H1 (cell line): ENCODE results near the gene EIF2S1. TPM values are rescaled to one million over a fixed set of nuclear protein-coding genes. Genes with fewer than 3 reads are reported as not detected.

ENCODE experiments used
- CTCF ChIA-PET: fragments of 300-600 bp; sonication (Branson Sonifier 250); formaldehyde crosslinking; loops from one replicate; lab custom pipeline; 2021; ENCODE audit not compliant: partially characterized antibody; lab: Charles Lee
- POLR2A ChIA-PET: fragments of 300-600 bp; sonication (Branson Sonifier 250); formaldehyde crosslinking; loops from one replicate; lab custom pipeline; 2021; ENCODE audit warnings: inconsistent platforms; ENCODE audit not compliant: partially characterized antibody; lab: Charles Lee
- DNase-seq, 2 experiments: peaks; one replicate each; pipeline versions ENCODE4 v3.0.0 to v3.0.0-alpha.2; 2010 to 2022; ENCODE audit warnings: low spot score in 2 of 2, low read depth in 1 of 2, mixed read lengths in 1 of 2
- FAIRE-seq: peaks from 2 replicates; lab custom pipeline; 2011; peaks lifted over from hg19 to GRCh38; lab: Jason Lieb, UNC
- H2AFZ ChIP-seq: 2 replicates; pipeline ENCODE4 v1.8.1; 2012; ENCODE audit warnings: low read length, inconsistent platforms
- H2AK5ac ChIP-seq: 2 replicates; pipeline ENCODE4 v1.6.1; 2013; ENCODE audit warnings: low read depth, low read length
- H2BK120ac ChIP-seq: replicated peaks from 2 replicates; pipeline ENCODE3; 2013; ENCODE audit warnings: low read depth, low read length, inconsistent platforms
- H2BK12ac ChIP-seq: 2 replicates; pipeline ENCODE4 v1.6.1; 2013; ENCODE audit warnings: low read depth, low read length
- H2BK15ac ChIP-seq: 2 replicates; pipeline ENCODE4 v1.6.1; 2013; ENCODE audit warnings: low read length
- H2BK20ac ChIP-seq: 2 replicates; pipeline ENCODE4 v1.6.1; 2013; ENCODE audit warnings: low read length
- H2BK5ac ChIP-seq: 2 replicates; pipeline ENCODE4 v1.6.1; 2013; ENCODE audit warnings: low read depth, low read length
- H3K14ac ChIP-seq: 2 replicates; pipeline ENCODE4 v1.6.1; 2013; ENCODE audit warnings: inconsistent platforms; ENCODE audit not compliant: insufficient read length
- H3K18ac ChIP-seq: 2 replicates; pipeline ENCODE4 v1.6.1; 2013; ENCODE audit warnings: low read length; ENCODE audit errors: extremely low read depth
- H3K23ac ChIP-seq: 2 replicates; pipeline ENCODE4 v1.6.1; 2013; ENCODE audit warnings: inconsistent platforms; ENCODE audit not compliant: insufficient read length
- H3K23me2 ChIP-seq: 2 replicates; pipeline ENCODE4 v1.6.1; 2013; ENCODE audit warnings: low read depth, low read length
- H3K27ac ChIP-seq: 2 replicates; pipeline ENCODE4 v1.6.1; 2011; ENCODE audit warnings: low read depth, low read length, inconsistent platforms
- H3K27me3 ChIP-seq, 4 experiments: replicated peaks in 1 of 4; 1 replicate in 1 of 4; 2 replicates in 3 of 4; pipeline versions ENCODE4 v1.6.1 to v1.8.1; 2011 to 2013; ENCODE audit warnings: low read length in 3 of 4, mild to moderate bottlenecking in 3 of 4, inconsistent platforms in 2 of 4, mixed read lengths in 2 of 4, moderate library complexity in 1 of 4; ENCODE audit not compliant: control insufficient read depth in 3 of 4, insufficient read depth in 3 of 4; ENCODE audit errors: extremely low read depth in 1 of 4
- H3K36me3 ChIP-seq, 4 experiments: 2 replicates each; pipeline versions ENCODE4 v1.6.1 to v1.8.1; 2011 to 2013; ENCODE audit warnings: mild to moderate bottlenecking in 4 of 4, low read length in 3 of 4, moderate library complexity in 2 of 4, control low read depth in 1 of 4, inconsistent platforms in 1 of 4; ENCODE audit not compliant: insufficient read depth in 4 of 4, control insufficient read depth in 2 of 4
- H3K4ac ChIP-seq: replicated peaks from 2 replicates; pipeline ENCODE3; 2013; ENCODE audit warnings: low read length, low read depth, mixed read lengths, inconsistent platforms; ENCODE audit not compliant: insufficient read length
- H3K4me1 ChIP-seq, 4 experiments: replicated peaks in 1 of 4; 1 replicate in 1 of 4; 2 replicates in 3 of 4; pipeline versions ENCODE4 v1.6.1 to v1.8.1; 2011 to 2013; ENCODE audit warnings: low read length in 3 of 4, inconsistent platforms in 2 of 4, mixed read lengths in 1 of 4; ENCODE audit not compliant: insufficient read depth in 4 of 4, control insufficient read depth in 3 of 4
- H3K4me2 ChIP-seq, 2 experiments: 2 replicates each; pipeline versions ENCODE4 v1.6.1 to v1.8.1; 2011 to 2013; ENCODE audit warnings: low read depth in 2 of 2, low read length in 2 of 2, control low read depth in 1 of 2, inconsistent platforms in 1 of 2, mild to moderate bottlenecking in 1 of 2; ENCODE audit not compliant: insufficient read depth in 1 of 2
- H3K4me3 ChIP-seq, 4 experiments: fragments of 200-600, 300-600 bp in 1 of 4; sonication (generic), shearing (Covaris generic), sonication (Bioruptor Twin) in 1 of 4; 2 replicates each; pipeline versions ENCODE4 v1.5.1 to v1.8.1; 2011 to 2016; ENCODE audit warnings: low read length in 4 of 4, low read depth in 3 of 4, control low read depth in 2 of 4, inconsistent platforms in 2 of 4, mild to moderate bottlenecking in 2 of 4, mixed read lengths in 1 of 4, moderate library complexity in 1 of 4; ENCODE audit not compliant: insufficient read depth in 2 of 4; ENCODE audit errors: extremely low read depth in 1 of 4
- H3K56ac ChIP-seq: replicated peaks from 2 replicates; pipeline ENCODE3; 2013; ENCODE audit warnings: low read depth, mild to moderate bottlenecking, mixed read lengths, low read length, inconsistent platforms; ENCODE audit not compliant: insufficient read length
- H3K79me1 ChIP-seq: 2 replicates; pipeline ENCODE4 v1.6.1; 2013; ENCODE audit warnings: low read depth, low read length, control low read depth
- H3K79me2 ChIP-seq, 2 experiments: 2 replicates each; pipeline versions ENCODE4 v1.6.1 to v1.8.1; 2012 to 2013; ENCODE audit warnings: low read length in 2 of 2, mild to moderate bottlenecking in 2 of 2, inconsistent platforms in 1 of 2; ENCODE audit not compliant: insufficient read depth in 2 of 2, control insufficient read depth in 1 of 2
- H3K9ac ChIP-seq, 4 experiments: replicated peaks in 1 of 4; 1 replicate in 1 of 4; 2 replicates in 3 of 4; pipeline versions ENCODE4 v1.6.1 to v1.8.1; 2011 to 2013; ENCODE audit warnings: low read depth in 3 of 4, low read length in 3 of 4, control low read depth in 2 of 4, mild to moderate bottlenecking in 2 of 4, moderate library complexity in 2 of 4, inconsistent platforms in 1 of 4; ENCODE audit errors: extremely low read depth in 1 of 4
- H3K9me3 ChIP-seq, 2 experiments: 2 replicates each; pipeline versions ENCODE4 v1.6.1 to v1.8.1; 2012 to 2013; ENCODE audit warnings: mild to moderate bottlenecking in 2 of 2, moderate library complexity in 2 of 2, control low read depth in 1 of 2, inconsistent platforms in 1 of 2, low read depth in 1 of 2, low read length in 1 of 2, mixed read lengths in 1 of 2; ENCODE audit not compliant: insufficient read depth in 2 of 2
- H4K20me1 ChIP-seq, 2 experiments: replicated peaks in 1 of 2; 2 replicates each; pipeline versions ENCODE3 to v1.8.1; 2011 to 2013; ENCODE audit warnings: inconsistent platforms in 2 of 2, low read length in 2 of 2, mild to moderate bottlenecking in 1 of 2; ENCODE audit not compliant: insufficient read depth in 2 of 2, control insufficient read depth in 1 of 2
- H4K5ac ChIP-seq: 2 replicates; pipeline ENCODE4 v1.6.1; 2013; ENCODE audit warnings: low read length, low read depth, mixed read lengths, inconsistent platforms; ENCODE audit not compliant: insufficient read length
- H4K8ac ChIP-seq: 2 replicates; pipeline ENCODE4 v1.8.0; 2013; ENCODE audit warnings: mild to moderate bottlenecking, moderate library complexity, low read length, inconsistent platforms; ENCODE audit not compliant: insufficient read depth; ENCODE audit errors: extremely low read depth
- H4K91ac ChIP-seq: replicated peaks from 2 replicates; pipeline ENCODE3; 2013; ENCODE audit warnings: low read length, mixed read lengths, inconsistent platforms; ENCODE audit not compliant: insufficient read length
- ASH2L ChIP-seq: fragments of 200-600, 300-600 bp; sonication (generic); IDR thresholded peaks from one replicate; pipeline ENCODE4 v1.7.1; 2017; ENCODE audit warnings: low read length
- BRCA1 ChIP-seq: IDR thresholded peaks from 2 replicates; pipeline ENCODE4 v1.6.1; 2012; ENCODE audit warnings: low read depth, low read length, improper control_type of control experiment
- CHD1 ChIP-seq: IDR thresholded peaks from 2 replicates; pipeline ENCODE4 v1.6.1; 2012; ENCODE audit warnings: low read depth, low read length, improper control_type of control experiment
- EP300 ChIP-seq, 2 experiments: IDR thresholded peaks; 1 replicate in 1 of 2; 2 replicates in 1 of 2; pipeline ENCODE4 v1.6.1; 2011 to 2012; ENCODE audit warnings: low read depth in 2 of 2, low read length in 2 of 2, mild to moderate bottlenecking in 2 of 2, borderline replicate concordance in 1 of 2, inconsistent platforms in 1 of 2, moderate library complexity in 1 of 2
- GTF2F1 ChIP-seq: IDR thresholded peaks from 2 replicates; pipeline ENCODE4 v1.6.1; 2012; ENCODE audit warnings: low read depth, low read length, improper control_type of control experiment, borderline replicate concordance
- HDAC2 ChIP-seq, 2 experiments: fragments of 300-600 bp in 1 of 2; sonication (generic) in 1 of 2; IDR thresholded peaks; 2 replicates each; pipeline ENCODE4 v1.6.1; 2011 to 2012; ENCODE audit warnings: low read depth in 2 of 2, low read length in 2 of 2, mild to moderate bottlenecking in 2 of 2, moderate library complexity in 2 of 2, borderline replicate concordance in 1 of 2, inconsistent platforms in 1 of 2
- JUN ChIP-seq: IDR thresholded peaks from 2 replicates; pipeline ENCODE4 v1.6.1; 2011; ENCODE audit warnings: low read depth, mild to moderate bottlenecking, improper control_type of control experiment, low read length
- KDM4A ChIP-seq: IDR thresholded peaks from one replicate; pipeline ENCODE4 v1.7.1; 2012; ENCODE audit warnings: low read depth, mild to moderate bottlenecking, moderate library complexity, low read length, inconsistent platforms; ENCODE audit not compliant: severe bottlenecking
- KDM5A ChIP-seq: fragments of 200-600 bp; IDR thresholded peaks from 2 replicates; pipeline ENCODE4 v1.7.1; 2012; ENCODE audit warnings: mild to moderate bottlenecking, low read length, inconsistent platforms, mixed read lengths
- POLR2A ChIP-seq, 2 experiments: IDR thresholded peaks; 1 replicate in 1 of 2; 2 replicates in 1 of 2; pipeline ENCODE4 v1.6.1; 2011; ENCODE audit warnings: low read depth in 2 of 2, low read length in 2 of 2, mild to moderate bottlenecking in 2 of 2; ENCODE audit errors: control extremely low read depth in 1 of 2
- RFX5 ChIP-seq: IDR thresholded peaks from 2 replicates; pipeline ENCODE4 v1.6.1; 2011; ENCODE audit warnings: low read depth, low read length, improper control_type of control experiment, borderline replicate concordance
- RXRA ChIP-seq: IDR thresholded peaks from 2 replicates; pipeline ENCODE4 v1.6.1; 2011; ENCODE audit warnings: low read depth, mild to moderate bottlenecking, low read length, moderate library complexity; ENCODE audit not compliant: insufficient read depth
- TCF12 ChIP-seq: IDR thresholded peaks from 2 replicates; pipeline ENCODE4 v1.6.1; 2011; ENCODE audit warnings: low read depth, mild to moderate bottlenecking, low read length
- TEAD4 ChIP-seq: IDR thresholded peaks from 2 replicates; pipeline ENCODE4 v1.6.1; 2012; ENCODE audit warnings: low read depth, low read length, inconsistent platforms, mixed read lengths
- WGBS, 2 experiments: shearing (Covaris generic) in 1 of 2; methylation state at CpG; one replicate each; pipeline versions ENCODE4 v1.1.6 to v1.1.7; 2013 to 2015; ENCODE audit warnings: low lambda C conversion rate in 2 of 2, mixed read lengths in 2 of 2, inconsistent platforms in 1 of 2, low coverage in 1 of 2, missing lambda C conversion rate in 1 of 2; ENCODE audit not compliant: insufficient replicate concordance in 2 of 2, insufficient coverage in 1 of 2, insufficient read length in 1 of 2; ENCODE audit errors: extremely low coverage in 1 of 2, missing lambda C conversion rate in 1 of 2; 5-methylcytosine and 5-hydroxymethylcytosine counted together
- polyA plus RNA-seq, 7 experiments: library from polyadenylated mRNA; depleted of rRNA in 3 of 7; stranded (reverse) in 5 of 7; unstranded in 2 of 7; fragments of >200 nt in 5 of 7; fragments of 200-250 nt in 2 of 7; gene quantifications; 1 replicate in 5 of 7; 2 replicates in 1 of 7; 4 replicates in 1 of 7; pipeline versions ENCODE4 v1.2.1 to v1.2.3, GENCODE V29; 2011 to 2013; ENCODE audit warnings: missing spikeins in 2 of 7, mixed read lengths in 2 of 7
- total RNA-seq: library from RNA; stranded (reverse); fragmentation: NEBNext Ultra II Directional; extraction: Animal tissue kit (Norgen Biotek cat#: 25700); gene quantifications from 2 replicates; pipeline ENCODE4 v1.2.1, GENCODE V29; 2021

The EIF2S1 gene
- total and polyA plus RNA-seq, 2 of the 8 experiments (the other 6 are each of a cell fraction or from before 2014, with no cell fraction given) = 35.1 to 146 TPM

DNA sequence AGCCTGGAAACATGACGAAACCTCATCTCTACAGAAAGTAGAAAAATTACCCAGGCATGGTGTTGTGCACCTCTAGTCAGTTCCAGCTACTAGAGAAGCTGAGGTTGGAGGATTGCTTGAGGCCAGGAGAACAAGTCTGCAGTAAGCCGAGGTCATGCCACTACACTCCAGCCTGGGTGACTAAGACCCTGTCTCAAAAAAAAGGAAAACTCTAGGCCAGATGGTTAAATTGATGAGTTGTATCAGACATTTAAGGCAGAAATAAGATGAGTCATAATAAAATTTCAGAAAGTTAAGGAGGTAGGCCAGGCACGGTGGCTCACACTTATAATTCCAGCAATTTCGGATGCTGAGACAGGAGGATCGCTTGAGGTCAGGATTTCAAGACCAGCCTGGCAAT, 10.7 kb downstream of the EIF2S1 start:
- Histone ChIP-seq H3K56ac (no peak overlapping the region), H3K23ac (no peak overlapping the region), H4K20me1 (peaks cover 0 to 5% of the 10 kb centered on the region in 2 experiments), H2BK15ac (no peak overlapping the region), H2AK5ac (no peak overlapping the region), H2BK120ac (no peak overlapping the region), H3K27ac (no peak overlapping the region), H3K4me1 (no peaks in the 10 kb centered on the region), H3K9me3 (no peaks in the 10 kb centered on the region), H3K4ac (no peak overlapping the region), H3K9ac (no peak overlapping the region), H4K91ac (no peak overlapping the region), H3K18ac (no peak overlapping the region), H3K36me3 (peaks cover 15 to 76% (median 41%) of the 10 kb centered on the region in 4 experiments), H4K5ac (no peak overlapping the region), H2AFZ (no peak overlapping the region), H3K23me2 (no peaks in the 10 kb centered on the region), H3K27me3 (no peaks in the 10 kb centered on the region), H2BK5ac (no peak overlapping the region), H3K79me2 (peaks cover 0 to 15% of the 10 kb centered on the region in 2 experiments; a peak in 2 of 4 replicates), H3K4me2 (no peak overlapping the region), H3K14ac (no peak overlapping the region), H2BK20ac (no peak overlapping the region), H4K8ac (no peak overlapping the region), H2BK12ac (no peak overlapping the region), H3K4me3 (no peak overlapping the region), H3K79me1 (no peaks in the 10 kb centered on the region; the same call in 1 of the 2 replicates)
- DNase-seq (no peak), FAIRE-seq (no peak)
- CTCF ChIA-PET = interaction anchor here (0.7 to 1.5 kb wide), 3 partner anchors 11 to 201 kb away, joined by 3 to 5 read pairs (median 3); partner anchors contain the start of gene ATP6V1D
- WGBS, 2 experiments = 82% methylated on average over 5 of the region's 5 CpGs; no CpG with 5 or more reads in 1 of the 2 experiments
- POLR2A ChIA-PET = interaction anchor here (0.7 to 1.2 kb wide), 2 partner anchors 11 to 55 kb away, joined by 3 read pairs; partner anchors contain the start of gene ATP6V1D
- no peak for TF ChIP-seq BRCA1
- TF ChIP-seq GTF2F1 = no peak
- no peak for TF ChIP-seq ASH2L
- TF ChIP-seq POLR2A (IDR thresholded peaks at IDR 0.05; ENCODE audit: control extremely low read depth in 1 of 2, low read depth in 2 of 2, low read length in 2 of 2) = no peak
- TF ChIP-seq RXRA = no peak
- no peak for TF ChIP-seq JUN
- TF ChIP-seq HDAC2 (IDR thresholded peaks at IDR 0.05; ENCODE audit: borderline replicate concordance in 1 of 2, low read depth in 2 of 2, low read length in 2 of 2) = no peak
- TF ChIP-seq KDM4A = no peak
- TF ChIP-seq EP300 (IDR thresholded peaks at IDR 0.05; ENCODE audit: borderline replicate concordance in 1 of 2, low read depth in 2 of 2, low read length in 2 of 2) = no peak
- TF ChIP-seq TEAD4 = no peak
- TF ChIP-seq RFX5 = no peak
- no peak for TF ChIP-seq KDM5A
- no peak for TF ChIP-seq CHD1
- TF ChIP-seq TCF12 = no peak
